GM19043 (cell line): ENCODE results near the gene TNS1.

ENCODE experiments used
- ATAC-seq: cut with Tn5 transposase; IDR thresholded peaks from one replicate; pipeline ENCODE4 v1.9.1; 2021; ENCODE audit warnings: low read depth; ENCODE audit not compliant: unreplicated experiment

Gene TNS1

DNA sequence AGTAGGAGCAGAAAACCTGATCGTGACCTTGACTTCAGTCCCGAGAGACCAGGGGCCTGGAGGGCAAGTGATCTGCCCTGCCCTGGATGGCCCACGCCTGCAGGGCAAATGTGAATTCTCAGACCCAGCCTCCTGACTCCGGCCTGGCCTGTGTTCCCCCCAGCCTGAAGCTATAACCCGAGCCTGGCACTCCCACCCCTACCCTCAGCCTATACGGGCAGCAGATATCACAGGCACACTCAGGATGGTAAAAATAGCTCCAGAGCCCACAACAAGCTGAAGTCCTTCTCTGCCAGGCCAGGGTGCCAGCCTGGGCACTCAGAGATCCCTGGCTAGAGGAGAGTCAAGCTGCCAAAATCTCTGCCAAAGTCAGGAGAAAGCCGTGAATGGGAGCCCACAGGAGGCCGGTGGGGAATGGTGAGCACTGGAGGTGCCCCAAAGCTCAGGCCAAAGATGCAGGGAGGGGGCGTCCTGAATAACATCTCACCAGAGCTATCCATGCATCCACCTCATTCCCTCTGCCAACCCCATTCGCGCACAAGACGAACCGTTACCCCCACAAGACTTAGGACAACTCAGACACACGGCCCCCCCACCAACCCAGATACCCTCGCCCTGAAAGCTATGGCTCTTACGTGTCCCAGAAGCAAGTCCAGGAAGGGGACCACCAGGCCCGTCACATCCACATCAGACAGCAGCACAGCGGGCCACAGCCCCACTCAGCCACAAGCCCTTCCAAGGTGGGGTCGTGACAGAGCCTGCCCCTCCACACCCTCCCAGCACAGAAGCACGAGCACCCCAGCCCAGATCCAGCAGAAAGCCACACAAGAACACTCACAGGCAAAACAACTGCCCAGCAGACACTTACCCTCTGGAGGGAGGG is 144.9 kb downstream of the TNS1 start:
- ATAC-seq: no peak

DNA sequence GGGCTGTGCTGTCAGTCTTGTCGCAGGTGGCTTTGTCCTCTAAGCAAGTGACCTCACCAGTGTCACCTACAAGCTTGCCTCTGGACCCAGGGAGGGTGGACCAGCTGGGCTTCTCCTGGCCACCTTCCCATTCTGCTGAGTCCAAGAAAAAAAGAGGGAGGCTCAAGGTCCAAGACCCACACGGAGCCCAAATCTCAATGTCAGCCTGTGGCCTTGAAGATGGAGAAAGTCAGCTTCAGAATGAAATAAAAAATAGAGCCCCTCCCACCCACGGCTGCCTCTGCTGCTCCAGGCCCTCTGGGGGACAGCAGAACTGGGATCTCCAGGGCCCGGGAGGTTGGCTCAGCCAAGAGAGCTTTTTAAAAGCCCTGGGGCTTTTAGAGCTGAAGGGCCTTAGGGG is 145.9 kb downstream of the TNS1 start:
- no peak for ATAC-seq

DNA sequence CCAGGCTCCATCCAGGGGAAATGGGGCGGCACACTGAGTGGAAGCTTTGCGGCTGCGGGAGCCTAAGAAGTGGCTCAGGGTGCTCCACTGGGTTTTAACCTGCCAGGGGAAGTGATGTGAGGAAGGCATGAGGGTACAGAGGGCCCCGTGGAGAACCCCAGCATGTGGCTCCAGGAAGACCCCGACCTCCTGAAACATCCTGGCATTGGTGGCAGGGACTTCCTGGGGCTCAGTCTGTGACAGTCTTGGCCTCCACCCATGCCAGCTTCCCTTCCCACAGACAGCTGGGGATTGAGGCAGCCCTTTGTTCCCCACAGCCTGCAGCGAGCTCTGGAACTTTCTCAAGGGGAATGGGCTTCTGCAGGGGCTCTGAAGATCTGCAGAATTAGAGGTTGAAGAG is 146.6 kb downstream of the TNS1 start:
- no peak for ATAC-seq

DNA sequence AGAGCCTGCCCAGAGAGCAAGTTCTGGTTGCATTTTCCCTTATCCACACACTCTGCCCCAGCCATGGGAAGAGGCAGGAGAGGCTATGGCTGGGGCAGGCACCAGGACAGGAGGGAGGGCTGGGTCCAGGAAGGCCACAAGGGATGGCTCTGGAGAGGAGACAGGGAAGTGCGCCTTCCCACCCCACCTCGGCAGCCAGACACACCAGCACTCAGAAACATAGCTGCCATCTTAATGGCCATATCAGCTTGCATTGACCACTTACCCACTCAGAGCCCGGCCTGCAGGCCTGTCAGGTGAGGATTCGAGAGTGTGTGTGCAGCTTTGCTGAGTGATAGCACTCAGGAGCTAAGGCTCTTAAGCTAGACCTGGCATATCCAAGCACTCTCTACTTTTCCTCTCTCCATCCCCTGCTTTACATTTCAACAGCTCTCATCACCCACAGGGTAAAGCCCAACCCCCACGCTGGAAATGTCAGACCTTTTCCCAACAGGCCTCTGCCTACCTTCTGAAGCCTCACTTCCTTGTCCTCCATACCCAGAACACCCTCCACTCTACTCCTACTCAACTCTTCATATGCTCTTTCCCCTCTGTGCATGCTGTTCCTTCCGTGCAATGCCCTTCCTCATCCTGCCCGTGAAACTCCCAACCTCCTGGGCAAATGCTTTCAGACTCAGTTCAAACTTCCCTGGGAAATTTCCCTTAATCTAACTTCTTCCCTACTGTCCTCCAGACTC is 147.9 kb downstream of the TNS1 start:
- ATAC-seq: no peak

DNA sequence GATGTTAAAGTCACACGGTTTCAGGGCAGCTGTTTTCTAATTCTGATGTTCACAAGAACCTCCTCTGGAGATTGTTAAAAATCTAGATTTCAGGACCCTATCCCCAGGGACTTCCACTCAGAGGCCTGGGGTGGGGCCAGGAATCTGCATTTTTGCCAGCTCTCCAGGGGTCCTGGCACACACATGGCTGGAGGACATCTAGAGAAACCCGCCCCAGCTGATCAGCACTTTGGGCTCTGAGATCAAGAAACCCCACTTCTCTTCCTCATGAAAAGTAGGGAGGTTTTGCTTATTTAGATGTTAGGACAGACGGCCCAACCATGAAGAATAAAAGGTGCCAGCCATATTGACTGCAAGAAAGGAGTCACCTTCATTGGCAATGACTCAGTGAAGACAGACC is 148.8 kb downstream of the TNS1 start:
- no peak for ATAC-seq

DNA sequence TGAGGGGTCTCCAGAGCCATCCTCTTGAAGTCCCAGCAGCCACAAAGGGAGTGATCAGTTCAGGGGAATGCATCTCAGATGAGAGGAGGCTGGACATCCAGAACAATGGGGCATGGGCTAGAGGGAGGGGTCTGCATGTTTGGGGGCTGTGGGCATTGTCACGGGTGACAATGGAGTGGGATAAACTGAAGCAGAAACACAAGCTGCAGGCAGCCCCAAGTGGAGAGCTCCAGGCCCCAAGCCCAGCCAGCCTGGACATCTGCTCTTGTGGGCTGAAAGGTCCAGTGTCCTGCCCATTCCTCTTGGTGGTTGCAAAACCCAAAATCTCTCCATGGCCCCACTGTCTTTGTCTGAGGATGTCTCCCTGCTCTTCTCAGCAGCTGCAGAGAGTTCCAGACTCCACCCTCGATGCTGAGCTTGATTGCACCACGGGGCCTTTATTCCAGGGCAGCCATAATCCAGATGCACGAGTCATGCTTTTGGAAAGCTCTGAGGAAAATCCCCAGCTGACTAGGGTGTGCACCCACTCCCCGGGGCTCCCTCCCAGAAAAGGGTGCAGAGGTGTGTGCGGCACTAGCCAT is 149.4 kb downstream of the TNS1 start:
- ATAC-seq: no peak

DNA sequence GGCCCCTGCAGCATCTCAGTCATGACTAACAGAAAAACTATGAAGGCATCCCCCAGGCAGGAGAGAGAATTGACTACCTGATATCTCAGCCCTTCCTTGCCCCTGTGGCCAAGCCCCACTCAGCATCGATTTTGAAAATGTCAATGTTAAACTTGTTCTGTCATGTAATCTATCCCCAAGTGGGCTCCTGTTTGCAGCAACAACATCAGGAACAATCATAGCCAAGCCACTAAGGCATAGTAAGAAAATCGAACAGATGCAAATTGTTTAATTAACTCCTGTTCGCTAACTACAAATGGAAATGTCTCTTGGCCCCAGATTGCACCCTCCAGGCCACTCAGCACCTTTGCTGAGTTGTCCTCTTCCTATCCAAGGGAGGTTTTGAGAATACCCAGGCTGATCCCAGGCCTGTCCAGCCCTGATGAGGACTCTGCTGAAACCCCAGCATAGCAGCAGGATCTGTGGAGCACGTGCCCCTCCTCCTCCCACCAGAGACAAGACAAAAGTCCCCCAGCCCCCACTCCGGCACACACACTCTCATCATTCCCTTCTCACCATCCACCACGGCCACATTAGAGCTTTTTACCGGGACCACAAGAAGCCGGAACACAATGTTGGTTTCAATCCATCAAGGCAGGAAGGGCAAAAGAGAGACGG is 150.1 kb downstream of the TNS1 start:
- ATAC-seq: no peak

DNA sequence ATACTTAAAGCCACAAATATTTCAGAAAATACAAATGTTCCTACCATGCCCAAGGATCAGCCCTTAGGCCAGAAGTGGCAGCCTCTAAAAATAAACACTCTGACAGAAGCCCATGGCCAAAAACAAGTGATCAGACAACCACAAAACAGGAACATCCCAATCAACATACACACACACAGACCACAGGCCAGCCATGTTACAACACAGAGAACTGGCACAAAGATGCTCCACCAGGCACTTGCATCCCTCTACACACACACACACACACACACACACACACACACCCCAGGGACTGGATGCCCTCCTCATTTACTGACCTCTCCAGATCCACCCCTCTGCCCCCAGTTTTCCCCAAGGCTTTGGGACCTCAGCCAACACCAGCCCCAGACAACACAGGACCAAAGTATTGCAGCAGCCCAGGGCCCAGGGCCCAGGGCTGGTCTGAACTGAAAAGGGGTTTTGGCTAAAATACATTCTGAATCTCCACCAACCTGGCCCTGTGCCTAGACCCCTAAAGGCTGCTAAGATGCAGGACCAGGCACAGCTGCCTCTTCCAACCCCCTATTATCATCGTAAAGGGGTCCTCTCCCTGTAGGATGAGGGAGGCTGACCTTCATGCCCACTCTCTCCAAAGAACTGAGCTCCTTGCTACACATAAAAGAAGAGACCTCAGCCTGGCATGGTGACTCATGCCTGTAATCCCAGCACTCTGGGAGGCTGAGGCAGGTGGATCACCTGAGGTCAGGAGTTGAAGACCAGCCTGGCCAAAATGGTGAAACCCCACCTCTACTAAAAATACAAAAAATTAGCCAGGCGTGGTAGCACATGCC is 151.4 kb downstream of the TNS1 start:
- no peak for ATAC-seq

DNA sequence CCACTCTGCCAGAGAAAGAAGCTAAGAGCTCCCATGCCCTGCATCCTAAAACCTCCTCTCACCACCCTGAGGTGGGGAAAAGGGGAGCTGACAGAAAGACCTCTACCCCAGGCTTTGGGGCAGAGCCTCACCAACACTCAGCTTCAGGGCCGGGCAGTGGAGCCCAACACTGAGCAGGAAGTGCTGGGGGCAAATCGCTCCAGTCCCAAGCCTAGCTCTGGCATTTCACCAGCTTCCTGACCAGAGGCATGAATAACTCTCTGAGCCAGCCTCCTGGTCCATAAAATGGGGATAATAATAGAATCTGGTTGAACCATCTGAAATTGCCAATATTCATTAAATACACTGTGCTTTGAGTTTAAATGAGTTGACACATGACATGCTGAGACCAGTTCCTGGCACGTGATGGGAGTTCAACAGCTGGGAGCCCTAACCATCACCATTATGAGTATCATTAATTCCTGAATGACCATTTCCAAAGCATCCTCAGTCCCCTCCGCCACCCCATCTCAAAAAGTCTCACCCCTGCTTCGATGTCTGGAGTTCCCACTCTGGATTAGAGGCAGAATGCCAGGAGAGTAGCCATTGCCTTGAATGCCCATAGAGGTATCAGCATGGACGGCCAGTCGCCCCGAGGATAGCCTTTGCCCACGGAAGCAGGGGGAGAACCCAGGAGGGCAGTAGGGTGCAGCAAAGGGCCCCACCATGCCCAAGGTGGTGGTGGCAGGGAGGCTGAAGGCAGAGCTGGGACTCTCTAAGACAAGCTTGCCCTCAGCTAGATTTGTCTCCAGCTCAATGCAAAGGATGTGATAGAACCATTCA is 153.4 kb downstream of the TNS1 start:
- ATAC-seq: no peak

DNA sequence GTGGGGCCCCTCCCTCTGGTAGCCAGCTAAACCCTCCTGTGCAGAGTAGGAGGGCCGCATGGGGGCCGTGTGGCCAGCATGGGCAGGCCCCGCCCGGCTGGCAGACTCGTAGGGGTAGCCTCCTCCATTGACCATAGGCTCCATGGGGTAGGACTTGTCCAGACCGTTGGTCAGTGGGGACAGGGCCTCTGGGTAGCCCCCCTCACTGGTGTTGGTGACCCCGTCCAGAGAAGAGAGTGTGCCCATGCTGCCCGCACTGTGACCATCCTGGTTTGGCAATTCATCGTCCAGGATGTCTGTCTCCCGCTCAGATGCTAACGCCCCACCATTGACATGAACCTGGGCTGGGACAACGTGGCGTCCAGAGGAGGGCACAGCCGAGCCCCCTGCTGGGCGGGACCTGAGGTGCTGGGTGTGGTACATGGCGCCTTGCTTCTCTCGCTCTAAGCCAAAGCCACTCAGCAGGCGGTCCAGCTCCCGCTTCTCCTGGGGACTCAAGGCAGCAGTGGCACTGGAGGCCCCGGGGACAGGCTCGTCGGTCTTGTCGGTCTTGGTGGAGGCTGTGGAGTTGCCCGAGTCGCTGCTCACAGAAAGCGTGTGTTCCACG is 154.3 kb downstream of the TNS1 start:
- ATAC-seq: no peak

DNA sequence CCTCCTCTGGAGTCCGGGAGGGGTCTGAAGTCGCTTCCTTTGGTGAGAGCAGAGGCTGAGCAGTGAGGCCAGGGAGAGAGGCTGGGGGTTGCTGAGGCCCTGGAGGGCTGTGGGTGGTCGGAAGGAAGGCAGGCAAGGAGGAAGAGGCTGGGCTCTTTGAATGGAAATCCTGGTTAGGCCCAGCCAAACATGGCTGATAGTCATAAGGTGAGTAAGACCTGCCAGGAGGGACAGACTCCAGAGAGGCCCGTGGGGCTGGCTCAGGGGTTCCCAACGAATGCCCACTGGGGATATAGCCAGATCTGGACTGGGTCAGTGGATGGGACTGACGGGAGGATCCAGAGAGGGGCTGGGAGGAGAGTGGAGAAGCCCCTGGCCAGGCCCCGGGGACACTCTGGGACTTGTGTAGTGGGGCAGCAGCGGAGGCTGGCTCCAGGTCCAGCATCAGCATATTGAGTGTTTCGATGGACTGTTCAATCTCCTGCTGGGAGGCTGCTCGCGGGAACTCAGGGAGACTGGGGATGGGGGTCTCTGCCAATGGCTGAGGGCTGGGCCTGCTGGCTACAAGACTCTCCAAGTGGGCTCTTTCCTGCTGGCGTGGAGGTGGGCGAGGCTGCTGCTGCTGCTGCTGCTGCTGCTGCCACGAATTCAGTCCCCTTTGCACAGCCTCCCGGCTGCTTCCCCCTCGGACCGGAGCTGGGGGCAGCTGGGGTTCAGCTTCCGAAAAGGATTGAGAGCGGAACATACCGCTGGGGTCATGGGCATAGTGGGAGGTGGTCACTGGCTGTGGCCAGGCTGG is 155.0 kb downstream of the TNS1 start:
- ATAC-seq: no peak

DNA sequence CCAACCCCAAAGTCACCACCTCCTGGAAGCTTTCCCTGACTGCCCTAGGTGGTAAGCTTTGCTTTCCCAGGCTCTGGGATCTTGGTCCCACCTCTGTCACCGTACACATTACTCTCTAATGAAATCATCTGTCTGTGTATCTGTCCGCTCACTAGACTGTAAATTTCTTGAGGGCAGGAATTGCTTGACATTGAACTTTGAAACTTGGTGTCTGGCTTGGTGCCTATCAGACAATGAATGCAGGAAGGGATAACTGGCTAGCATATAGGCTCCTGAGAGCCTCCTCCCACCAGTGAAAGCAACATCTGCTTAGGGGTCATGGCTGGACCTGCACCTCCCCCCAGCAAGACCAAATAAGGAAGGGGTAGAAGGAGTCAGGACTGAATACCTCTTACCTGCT is 155.7 kb downstream of the TNS1 start:
- ATAC-seq: no peak

DNA sequence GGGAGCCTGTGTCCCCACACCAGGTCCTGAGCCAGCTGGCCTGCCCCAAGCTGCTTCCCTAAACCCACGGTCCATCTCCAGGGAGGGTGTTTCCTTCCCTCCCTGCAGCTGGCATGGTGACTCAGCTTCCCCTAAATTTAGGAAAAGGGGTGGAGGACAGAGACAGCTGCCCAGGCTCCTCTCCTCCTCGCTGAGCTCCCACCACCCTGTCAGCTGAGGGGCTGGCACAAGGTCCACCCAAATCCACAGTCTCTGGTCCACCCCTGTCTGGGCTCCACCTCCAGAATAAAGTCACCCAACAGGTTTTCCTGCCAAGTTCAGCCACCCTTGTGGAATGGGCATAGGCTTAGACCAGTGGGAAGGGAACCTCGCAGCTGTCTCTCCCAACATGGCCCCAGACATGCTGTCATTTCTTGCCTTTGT is 156.5 kb downstream of the TNS1 start:
- ATAC-seq: no peak

DNA sequence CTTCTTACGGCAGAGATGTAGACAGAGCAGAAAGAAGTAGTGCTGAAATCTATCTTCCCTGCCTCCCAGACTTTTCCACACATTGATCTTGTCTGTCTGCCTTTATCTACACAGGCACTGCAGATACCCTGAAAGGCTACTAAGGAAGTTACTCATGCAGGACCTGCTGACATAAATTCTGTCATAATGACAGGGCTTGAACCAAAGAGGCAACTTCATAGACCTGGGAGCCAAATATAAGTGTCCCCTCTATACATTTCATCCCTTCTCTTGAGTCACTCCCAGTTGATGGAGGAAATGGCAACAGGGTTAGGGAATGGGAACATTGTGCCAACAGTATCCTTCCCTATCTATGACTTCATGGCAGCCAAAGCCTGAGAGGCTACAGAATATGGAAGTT is 157.5 kb downstream of the TNS1 start:
- no peak for ATAC-seq

DNA sequence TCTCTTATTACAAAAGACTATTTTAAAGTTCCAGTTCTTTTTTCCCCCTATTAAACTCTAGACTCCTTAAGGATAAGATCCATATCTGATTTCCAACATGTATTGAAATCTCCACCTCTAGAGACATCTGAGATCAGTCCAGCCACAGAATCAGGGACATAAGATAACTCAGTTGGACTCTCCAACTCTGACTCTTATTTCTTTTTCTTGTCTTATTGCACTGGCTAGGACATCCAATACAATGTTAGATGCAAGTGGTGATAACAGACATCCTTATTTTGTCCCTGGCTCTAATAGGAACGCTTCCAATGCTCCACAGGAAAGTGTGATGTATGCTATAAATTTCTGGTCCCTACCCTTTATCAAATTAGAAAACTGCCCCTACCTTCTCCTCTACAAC is 158.1 kb downstream of the TNS1 start:
- ATAC-seq: no peak

DNA sequence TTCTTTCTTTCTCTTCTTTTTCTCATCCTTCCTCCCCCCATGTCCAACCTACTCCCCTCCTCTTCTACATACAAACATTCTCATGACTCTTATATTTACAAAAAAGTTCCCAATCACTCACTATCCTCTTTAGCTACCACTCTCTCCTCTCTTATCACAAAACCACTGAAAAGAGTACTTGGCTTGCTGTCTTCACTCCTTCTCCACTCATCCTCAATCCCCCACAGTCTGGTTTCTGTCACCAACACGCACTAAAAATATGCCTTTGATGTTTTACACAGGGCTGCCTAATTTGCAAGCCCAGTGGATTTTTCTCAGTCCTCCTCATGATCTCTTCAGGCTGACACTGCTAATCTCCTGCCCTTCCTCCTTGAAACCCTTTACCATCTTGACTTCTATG is 159.5 kb downstream of the TNS1 start:
- no peak for ATAC-seq

DNA sequence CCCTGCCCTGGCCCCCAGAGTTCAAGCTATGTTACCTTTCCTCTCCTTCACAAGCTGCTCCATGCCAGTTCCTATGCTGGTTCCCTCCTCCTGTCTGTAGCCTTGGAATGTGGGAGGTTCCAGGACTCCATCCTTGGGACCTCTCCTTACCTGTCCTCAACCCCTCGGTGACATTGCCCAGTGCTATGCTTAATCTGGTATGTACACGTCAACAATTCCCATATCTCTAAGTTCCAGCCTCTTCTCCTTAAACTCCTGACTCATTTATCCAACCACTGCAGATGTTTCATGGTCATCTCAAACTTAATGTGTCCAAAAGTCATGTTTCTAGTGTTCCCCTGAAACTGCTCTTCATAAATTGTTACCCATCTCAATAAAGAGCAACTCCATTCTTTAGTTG is 160.8 kb downstream of the TNS1 start:
- ATAC-seq: no peak

DNA sequence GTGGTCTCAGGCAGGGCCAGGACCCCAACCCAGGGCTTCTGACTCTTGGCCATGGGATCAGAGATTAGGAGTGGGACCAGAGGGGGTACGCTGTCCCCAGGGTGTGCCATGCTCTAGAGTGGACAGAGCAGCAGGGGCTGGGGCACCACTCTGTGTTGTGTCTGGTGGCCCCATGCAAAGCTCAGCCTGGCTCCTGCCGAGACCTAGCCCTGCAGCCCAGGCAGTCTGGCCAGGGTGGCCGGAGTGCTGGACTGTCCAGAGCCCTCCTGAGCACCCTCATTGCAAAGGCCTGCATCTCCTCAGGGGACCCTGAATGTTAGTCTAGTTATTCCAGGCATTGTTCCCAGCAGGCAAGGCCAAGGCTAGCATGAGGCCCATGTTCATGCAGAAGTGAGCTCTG is 162.3 kb downstream of the TNS1 start:
- no peak for ATAC-seq
